GM19468 (cell line): ENCODE measurements around the gene NCEH1.
"Not testable (repeated sequence)": the region's sequence is repeated elsewhere in the genome, so short reads cannot be mapped to it uniquely, and the experiment has no call there.

ENCODE experiments used
- ATAC-seq: cut with Tn5 transposase; IDR thresholded peaks from one replicate; pipeline ENCODE4 v1.9.1; 2021; ENCODE audit warnings: mild to moderate bottlenecking, moderate library complexity, moderate number of reproducible peaks; ENCODE audit not compliant: unreplicated experiment; ENCODE audit errors: extremely low read depth

Gene NCEH1

DNA sequence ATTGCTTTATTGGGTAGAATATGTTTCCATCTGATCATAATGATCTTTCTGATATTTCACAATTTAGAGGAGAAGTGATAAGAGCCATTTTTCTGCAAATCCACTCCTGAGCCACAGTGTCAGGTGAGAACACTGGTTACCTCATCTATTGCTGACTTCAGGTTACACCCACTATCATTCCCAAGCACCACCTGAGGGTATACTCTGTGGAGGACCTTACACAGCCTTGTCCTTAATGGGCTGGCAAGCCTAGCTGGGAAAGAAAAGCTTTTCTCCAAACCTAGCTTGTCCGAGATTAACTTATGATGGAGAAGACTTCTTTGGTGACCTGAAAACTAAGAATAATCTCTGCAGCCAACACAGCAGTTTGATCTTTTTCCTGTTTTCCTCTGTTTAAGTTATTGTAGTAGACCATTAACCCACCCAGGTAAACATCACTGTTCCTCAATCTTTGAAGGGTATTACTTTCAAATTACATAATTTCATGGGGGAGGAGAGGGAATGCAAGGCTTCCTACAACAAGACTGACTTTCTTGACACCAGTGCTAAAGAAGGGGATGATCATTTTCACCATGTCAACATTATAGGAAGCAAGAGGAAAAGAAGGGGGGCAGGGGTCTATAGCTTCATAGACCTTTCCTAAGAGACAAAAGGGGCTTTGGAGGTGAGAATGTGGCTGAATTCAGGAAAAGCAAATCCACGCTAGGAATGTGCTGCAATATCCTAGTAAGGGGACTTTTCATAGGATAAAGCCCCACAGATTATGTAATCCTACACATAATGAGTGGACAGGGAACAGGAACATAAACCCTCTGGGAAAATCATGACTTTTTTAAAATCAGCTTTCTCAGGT, 1.7 kb downstream of the NCEH1 start:
- no peak for ATAC-seq

GRCh38 chr3:172707967-172708366, 2.9 kb downstream of the NCEH1 start:
- no peak for ATAC-seq

GRCh38 chr3:172707030-172707429, 3.8 kb downstream of the NCEH1 start:
- no peak for ATAC-seq

DNA sequence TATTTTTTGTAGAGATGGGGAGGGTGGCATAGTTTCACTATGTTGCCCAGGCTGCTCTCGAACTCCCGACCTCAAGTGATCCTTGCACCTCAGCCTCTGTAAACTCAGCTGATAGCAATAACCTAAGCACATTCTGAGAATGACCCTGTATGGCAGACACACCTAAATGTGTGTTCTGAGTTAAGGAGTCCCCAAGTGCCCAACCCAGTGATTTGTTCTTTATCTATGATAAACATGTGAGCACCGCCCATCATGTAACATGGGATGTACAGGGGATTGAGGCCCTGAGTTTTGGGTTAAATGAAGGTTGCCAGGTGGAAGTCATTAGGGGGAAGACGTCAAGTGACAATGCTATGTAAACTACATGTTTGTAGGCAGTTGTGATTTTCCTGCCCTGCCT, 5.7 kb downstream of the NCEH1 start:
- ATAC-seq, result no peak

DNA sequence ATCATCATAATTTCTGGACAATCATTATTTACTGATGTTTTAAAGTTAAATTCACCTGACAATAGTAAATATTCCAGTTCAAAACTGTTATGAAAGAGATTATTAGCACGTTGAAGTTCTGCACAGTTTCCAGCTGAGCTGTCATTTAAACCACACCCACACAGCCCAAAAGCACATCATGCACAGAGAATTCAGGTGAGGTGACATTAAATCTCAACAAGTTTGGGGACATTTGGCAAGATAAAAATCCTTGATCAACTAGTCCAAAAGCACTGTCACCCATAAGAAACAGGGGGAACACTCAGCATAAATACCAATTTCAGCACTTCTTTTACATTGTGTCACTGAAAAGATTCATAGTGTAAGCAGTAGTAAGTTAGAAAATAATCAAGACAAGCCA, 6.9 kb downstream of the NCEH1 start:
- ATAC-seq, result no peak

DNA sequence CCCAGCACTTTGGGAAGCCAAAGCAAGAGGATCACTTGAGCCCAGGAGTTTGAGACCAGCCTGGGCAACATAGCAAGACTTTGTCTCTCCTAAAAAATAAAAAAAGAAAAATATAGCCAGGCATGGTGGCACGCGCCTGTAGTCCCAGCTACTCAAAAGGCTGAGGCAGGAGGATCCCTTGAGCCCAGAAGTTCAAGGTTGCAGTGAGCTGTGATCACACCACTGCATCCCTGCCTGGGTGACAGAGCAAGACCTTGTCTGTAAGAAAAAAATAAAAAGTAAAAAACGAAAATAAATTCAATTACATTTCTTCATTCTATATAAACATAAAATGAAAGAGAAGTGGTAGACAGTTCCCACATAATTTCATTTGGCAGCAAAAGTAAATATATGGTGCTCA, 8.1 kb downstream of the NCEH1 start:
- ATAC-seq, result not testable (repeated sequence)

DNA sequence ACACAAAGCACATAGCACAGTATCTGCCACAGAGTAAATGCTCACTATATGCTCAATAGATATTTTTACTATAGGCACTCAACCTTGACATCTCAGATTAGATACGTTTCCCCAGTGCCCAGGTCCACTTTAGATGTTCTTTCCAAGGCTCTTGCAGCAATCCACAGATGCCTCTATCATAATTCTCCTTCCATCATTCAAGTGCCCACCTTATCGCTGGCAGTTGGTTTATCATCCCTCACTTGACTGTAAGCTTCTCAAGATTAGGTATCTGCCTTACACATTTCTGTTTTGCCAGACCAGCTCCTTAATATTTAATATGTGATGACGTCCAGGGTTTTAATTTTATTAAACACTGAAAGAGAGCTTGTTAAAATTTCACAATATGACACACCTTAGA, 8.6 kb downstream of the NCEH1 start:
- no peak for ATAC-seq

DNA sequence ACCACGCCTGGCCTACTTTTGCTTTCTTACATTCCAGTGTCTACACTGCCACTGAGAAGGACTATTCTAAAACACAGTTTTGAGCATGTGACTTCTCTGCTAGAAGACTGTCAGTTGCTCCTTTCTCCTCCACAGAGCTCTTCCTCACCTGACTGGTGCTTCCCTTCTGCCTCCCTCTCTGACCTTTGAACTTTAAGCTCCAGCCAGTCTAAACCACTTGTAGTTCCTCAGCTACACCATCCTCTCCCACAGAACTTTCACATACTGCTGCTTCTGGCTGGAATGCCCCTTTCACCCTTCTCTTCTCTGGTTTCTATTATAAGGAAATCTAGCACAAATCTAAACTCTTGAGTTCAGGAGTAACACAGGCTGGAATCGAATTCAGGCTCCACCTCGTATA, 9.1 kb downstream of the NCEH1 start:
- ATAC-seq, result no peak

DNA sequence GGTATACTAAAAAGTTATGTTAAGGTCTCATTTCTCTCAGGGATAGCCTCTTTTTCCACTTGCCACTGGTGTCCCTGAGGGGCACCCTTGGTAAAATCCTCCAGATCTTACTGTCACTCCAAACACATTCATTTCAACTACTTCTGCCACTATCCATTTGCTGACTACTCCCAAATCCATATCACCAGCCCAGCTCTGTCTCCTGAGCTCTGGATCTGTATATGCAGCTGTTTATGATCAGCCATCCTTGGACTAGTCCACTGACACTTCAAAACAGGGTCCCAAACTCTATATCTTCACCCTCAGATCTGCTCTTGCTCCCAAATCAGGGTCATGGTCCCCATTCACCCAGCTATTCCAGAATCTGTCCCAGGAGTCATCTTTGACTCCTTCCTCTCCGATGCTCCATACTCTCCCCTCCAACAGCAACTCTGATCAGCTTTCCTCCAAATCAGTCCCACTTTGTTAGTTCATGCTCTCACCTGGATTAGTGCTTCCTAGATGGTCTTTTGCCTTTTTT, 9.9 kb downstream of the NCEH1 start:
- ATAC-seq, result no peak

- no peak for ATAC-seq
Measured at GRCh38 chr3:172700256-172700655, 10.6 kb downstream of the NCEH1 start.

- ATAC-seq, result no peak
Measured at GRCh38 chr3:172699031-172699430, 11.8 kb downstream of the NCEH1 start.

GRCh38 chr3:172698631-172699030, 12.2 kb downstream of the NCEH1 start:
- ATAC-seq, result no peak

DNA sequence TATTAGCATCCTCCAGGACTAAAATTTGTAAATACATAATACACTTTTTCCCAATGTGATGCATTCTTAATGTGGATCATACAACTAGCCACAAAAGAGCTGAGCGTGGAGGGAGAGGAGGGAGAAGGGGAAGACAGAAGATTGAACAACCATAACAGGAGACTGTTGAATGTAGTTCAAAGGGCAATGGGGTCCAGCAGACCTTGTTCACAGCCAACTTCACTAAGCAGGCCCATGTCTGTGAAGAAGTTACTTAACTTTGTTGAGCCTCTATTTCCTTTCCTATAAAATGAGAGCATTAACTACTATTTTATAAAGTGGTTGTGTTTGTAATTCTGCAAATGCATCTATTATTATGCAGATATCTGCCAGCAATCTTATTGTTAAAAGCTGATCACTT, 13.3 kb downstream of the NCEH1 start:
- no peak for ATAC-seq

DNA sequence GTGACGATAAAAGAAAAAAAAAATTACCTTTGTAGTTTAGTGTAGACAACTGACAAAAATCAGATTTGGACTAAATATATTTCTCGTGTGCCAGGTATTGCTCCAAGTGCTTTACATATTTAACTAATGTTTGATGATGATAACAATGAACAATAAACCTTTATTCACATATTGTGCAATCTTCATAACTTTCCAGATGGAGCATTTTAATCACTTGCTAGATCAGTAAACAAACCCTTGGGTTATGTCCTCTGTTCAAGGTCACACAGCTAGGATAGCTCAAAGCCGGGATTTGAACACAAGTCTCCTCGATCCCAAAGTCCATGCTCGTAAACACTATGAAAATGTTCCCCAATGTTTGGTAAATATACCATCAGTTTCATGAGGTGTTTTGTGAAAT, 14.5 kb downstream of the NCEH1 start:
- no peak for ATAC-seq

DNA sequence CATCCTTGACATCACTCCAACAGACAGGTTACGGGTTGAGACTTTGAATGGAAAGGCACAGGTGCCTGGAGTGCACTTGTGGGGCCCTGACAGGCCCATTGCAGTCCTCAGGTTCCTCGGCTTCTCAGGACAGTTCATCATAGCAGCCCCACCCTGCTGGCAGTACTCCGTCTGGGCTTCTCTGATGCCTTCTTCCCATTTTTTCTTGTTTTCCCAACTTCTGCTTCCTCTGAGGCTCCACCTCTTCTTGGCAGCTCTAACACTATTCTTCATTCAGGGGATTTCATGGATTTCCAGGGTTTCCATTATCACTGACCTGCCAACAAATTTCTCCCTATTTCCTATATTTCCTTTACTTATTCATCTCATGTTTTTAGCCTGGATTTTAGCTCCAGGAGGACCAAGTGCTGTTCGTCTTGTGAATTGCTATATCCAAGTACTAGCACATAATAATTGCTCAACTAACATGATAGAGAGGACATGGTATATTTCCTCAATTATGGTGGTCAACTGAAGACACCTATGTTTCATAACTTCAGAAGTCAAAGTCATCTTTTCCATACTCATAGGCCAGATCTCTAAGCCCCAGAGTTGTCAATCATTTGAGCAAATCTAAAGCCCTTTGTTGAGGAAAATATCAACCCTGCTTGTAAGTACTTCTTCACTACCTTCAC, 16.2 kb downstream of the NCEH1 start:
- ATAC-seq, result no peak

DNA sequence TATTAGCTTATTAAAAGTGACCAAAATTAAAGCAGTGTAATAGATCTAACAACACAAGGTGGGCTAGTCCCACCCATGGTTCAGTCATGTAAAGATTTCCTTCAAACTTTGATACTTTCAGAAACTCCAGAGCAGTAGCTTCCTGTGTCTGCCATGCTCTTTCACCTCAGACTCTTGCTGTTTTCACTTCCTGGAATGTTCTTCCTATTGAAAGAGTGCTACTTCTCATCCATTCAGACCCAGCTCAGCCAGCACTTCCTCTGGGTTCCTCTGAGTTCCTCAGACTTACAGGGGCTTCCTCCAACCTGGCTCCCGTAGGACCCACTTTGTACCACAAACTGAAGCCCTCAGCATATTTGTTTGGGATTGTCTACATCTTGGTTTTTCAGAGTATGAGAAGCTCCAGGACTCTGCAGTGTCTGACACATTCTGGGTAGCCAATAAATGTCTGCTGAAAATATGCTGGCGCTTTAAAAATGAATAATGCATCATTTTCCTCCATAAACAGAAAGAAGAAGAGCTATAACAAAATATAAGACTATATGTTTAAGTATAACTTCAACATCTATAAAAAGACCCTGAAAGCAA, 18.0 kb downstream of the NCEH1 start:
- no peak for ATAC-seq

- no peak for ATAC-seq
Measured at GRCh38 chr3:172690936-172691335, 19.9 kb downstream of the NCEH1 start.

- no peak for ATAC-seq
Measured at GRCh38 chr3:172688588-172688987, 22.3 kb downstream of the NCEH1 start.

GRCh38 chr3:172687501-172687900, 23.4 kb downstream of the NCEH1 start:
- ATAC-seq, result no peak

- ATAC-seq, result no peak
Measured at GRCh38 chr3:172685331-172686214, 25.3 kb downstream of the NCEH1 start.
